ENCODE results near the gene GNAS-AS1.
A peak's percentile ranks its signal among the peaks of the same experiment; 100 is the strongest.

GNAS-AS1 gene

DNA sequence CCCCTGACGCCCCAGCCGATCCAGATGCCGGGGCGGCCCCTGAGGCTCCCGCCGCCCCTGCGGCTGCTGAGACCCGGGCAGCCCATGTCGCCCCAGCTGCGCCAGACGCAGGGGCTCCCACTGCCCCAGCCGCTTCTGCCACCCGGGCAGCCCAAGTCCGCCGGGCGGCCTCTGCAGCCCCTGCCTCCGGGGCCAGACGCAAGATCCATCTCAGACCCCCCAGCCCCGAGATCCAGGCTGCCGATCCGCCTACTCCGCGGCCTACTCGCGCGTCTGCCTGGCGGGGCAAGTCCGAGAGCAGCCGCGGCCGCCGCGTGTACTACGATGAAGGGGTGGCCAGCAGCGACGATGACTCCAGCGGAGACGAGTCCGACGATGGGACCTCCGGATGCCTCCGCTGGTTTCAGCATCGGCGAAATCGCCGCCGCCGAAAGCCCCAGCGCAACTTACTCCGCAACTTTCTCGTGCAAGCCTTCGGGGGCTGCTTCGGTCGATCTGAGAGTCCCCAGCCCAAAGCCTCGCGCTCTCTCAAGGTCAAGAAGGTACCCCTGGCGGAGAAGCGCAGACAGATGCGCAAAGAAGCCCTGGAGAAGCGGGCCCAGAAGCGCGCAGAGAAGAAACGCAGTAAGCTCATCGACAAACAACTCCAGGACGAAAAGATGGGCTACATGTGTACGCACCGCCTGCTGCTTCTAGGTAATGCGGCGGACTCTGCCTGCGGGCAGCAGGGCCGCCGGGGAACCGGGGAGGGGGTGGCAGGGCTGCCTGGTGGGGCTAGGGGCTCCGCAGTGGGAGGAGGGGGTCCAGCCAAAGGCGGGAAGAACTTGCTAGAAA, 4.2 kb upstream of the GNAS-AS1 start:
- DNase-seq = no peak

DNA sequence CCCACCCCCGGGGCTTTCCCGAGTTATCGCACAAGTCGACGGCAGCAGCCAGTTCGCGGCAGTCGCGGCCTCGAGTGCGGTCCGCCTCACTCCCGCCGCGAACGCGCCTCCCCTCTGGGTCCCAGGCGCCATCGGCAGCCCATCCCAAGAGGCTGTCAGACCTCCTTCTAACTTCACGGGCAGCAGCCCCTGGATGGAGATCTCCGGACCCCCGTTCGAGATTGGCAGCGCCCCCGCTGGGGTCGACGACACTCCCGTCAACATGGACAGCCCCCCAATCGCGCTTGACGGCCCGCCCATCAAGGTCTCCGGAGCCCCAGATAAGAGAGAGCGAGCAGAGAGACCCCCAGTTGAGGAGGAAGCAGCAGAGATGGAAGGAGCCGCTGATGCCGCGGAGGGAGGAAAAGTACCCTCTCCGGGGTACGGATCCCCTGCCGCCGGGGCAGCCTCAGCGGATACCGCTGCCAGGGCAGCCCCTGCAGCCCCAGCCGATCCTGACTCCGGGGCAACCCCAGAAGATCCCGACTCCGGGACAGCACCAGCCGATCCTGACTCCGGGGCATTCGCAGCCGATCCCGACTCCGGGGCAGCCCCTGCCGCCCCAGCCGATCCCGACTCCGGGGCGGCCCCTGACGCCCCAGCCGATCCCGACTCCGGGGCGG, 3.4 kb upstream of the GNAS-AS1 start:
- DNase-seq = no peak

DNA sequence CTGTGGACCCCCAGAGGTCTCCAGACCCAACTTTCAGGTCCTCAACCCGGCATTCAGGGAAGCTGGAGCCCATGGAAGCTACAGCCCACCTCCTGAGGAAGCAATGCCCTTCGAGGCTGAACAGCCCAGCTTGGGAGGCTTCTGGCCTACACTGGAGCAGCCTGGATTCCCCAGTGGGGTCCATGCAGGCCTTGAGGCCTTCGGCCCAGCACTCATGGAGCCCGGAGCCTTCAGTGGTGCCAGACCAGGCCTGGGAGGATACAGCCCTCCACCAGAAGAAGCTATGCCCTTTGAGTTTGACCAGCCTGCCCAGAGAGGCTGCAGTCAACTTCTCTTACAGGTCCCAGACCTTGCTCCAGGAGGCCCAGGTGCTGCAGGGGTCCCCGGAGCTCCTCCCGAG, 2.8 kb upstream of the GNAS-AS1 start:
- no peak for DNase-seq

DNA sequence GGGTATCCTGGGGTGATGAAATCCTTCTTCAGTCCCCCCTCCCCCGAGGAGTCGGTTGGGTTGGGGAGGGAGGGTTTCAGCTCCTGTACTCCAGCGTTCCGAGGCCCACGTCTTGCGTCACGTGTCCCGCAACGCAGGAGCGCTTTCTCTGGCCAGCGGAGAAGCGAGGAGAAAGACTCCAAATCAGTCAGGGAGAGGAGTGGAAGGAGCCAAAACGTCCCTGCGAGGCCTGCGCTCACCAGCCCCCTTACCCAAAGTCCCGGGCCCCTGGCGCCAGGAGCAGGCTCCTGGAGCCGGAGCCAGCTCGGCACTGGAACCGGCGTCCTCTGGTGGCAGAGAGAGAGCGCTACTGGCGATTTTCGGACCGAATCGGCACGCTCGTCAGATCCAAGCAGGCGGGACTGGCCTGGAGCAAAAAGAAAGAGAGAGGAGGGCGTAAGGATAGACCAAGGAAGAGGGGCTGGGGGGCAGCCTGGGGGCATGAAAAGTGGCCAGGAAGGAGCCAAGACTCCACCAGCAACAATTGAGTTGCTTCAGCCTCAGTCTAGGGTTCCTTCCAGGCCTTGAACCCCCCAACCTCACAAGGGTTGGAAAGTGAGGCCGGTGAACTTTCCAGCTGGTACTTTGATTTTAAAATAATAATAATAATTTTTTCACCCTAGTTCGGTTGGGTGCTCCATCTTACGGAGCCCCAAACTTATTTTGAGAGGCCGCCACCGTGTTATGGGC, 2.0 kb upstream of the GNAS-AS1 start, which contains the start of gene GNAS:
GNAS (plus strand) TSS at position 174 of the 729 bp plus-strand sequence.
- no peak for DNase-seq

DNA sequence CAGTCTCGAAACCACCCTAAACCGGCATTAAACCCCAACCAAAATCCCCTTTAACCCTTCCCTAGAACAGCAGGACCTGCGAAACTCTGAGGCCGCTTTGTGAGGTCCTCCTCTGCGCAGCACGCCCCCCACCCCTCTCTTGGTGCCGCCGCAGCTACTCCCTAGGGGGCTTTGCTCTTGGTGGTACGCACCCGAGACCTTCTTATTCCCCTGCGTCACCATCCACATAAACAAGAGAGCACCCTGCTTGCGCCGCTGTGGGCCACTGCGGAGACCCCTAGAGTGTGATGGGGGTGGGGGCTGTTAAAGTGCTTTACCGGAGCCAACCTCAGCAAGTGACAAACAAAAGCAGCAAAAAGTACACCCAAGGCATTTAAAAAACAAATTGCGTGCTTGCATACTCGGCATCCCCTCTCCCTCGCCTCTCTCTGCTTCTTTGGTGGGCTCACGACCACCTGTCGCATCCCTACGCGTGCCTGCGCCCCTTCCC, 1.3 kb upstream of the GNAS-AS1 start:
- DNase-seq = no peak

DNA sequence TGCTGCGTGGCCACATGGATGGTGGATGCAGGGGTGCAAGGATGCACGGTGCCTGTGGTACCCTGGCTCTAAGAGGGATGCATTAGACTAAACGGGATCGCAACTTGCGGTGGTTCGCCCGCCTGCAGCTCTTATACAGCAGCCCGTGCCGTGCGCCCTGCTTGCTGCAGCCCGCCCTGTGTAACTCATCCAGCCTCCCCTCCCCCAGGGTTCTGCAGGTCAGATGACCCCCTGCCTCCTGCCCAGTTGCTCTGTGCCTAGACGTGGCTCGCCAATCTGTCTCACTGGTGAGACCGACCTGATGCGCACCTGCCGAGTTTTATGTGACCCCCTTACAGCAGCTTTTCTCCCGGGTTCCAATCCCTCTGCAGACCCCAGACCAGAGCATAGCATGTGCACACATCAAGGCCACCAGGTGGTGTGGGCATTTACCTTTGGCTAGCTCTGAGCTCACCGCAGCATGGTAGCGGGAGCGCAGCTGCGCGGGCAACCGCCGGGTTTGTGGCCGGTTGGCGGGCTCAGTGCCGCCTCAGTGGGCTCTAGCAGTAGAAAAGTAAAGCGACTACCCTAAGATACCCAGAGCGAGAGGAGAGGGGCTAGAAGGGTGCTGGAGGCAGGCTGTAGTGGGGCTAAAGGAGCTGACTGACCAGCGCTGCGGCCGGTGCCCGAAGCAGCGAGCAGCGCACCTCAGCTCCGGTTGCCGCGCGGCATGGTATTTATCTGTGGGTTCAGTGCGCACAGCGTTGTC, 693 bp upstream of the GNAS-AS1 start:
- DNase-seq = no peak

DNA sequence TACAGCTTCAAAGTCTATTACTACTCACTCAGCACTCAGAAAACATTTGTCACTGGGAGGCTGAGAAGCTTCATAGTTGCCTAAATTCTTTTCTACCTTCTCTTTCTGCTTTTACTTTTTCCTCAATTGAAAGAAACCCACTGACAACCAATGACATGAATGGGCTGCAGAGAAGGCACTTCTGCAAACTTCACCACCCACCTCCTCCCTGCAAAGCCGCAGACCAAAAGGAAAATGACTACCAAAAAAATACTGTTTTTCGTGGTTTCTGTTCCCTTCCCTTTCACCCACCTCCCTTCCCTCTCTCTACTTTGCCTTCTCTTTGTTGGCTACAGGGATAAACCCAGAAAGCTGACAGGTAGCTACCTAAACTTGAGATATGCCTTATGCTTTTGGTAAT, 3.2 kb downstream of the GNAS-AS1 start:
- DNase-seq = peak; percentile 90

DNA sequence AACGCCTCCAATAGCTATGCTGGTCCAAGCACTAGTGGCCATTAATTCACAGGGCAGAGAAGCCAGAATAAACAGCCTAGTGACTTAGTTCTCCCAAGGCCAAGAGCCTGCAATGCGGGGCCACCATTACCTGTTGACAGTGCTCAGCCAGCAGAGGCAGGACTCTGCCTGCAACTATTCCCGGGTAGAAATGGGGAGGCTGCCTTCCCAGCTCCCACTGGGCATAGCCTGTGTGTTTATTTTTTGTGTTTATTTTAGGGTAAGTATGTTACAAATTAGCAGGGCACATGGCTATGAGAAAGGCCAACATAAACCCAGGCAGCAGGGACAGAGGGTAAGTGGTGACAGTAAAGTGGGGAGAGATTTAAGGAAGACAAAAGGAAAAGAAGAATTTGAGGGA, 5.0 kb downstream of the GNAS-AS1 start:
- no peak for DNase-seq

DNA sequence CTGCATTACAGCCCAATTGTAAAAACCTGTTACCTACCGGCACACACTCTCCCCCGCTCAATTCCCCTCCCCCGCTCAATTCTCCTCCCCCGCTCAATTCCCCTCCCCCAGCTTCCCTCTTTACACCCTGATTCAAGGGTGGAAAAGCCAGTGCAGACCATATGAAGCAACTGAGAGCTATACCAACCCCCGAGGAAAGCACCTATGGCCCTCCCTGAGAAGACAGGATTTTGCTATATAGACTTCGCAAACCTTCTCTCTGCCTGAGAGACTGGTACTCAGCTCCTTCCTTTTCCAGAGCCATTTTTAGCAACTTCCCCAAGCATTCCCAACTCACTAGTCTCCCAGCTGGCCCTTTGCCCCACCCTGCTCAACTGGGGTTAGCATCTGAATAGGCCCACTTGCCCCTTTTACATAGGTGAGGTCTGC, 7.6 kb downstream of the GNAS-AS1 start:
- no peak for DNase-seq

DNA sequence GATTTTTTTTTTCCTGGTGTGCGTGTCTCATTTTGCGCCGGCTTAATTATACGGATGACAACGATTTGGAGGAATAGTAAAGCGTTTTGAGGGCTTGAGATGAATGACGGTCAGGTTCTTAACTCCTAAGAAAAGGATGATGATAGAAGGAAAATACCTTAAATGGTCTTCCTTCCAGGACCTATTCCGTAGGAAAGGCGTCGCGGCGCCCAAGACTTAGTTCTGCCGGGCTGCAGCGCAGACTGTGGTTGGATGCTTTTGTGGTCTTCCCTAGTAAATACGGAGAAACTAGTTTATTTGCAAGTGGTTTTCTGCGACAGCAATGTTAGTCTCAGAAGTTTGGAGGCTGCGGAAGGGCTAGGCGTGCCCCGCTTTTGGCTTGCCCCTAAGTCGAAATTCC, 8.4 kb downstream of the GNAS-AS1 start:
- DNase-seq = no peak

DNA sequence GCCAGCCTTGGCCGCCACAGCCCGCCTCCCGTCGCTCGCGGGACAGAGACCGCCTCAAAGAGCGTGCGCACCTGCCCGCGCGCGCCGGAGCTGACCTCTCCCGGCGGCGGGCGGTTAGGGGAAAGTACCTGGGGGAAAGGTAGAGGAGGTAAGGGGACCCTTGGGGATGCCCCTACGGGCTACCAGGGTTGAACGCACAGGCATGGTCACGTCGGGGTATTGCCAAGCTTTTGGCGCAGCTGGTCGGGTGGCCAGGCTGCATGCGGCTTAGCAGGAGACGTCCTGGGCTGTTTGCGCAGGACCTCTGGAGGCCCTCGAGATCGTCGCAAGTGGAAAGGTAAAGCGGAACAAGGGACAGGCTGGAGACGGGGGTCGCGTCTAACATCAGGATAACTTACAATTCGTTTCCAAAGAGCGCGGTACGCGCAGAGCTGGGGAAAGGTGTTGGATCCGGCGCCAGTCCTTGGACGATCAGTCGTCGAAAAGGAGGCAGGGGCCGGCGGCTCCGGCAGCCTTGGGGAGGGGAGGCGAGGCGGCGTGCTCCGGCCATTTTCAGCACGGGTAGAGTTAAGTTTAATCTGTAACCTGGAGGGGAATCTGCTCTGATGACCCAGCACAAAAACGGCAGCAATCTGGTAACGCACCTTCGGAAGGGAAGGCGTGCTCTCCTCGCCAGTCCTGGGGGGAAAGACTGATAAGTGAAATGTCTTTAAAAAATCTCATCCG, 9.0 kb downstream of the GNAS-AS1 start:
- no peak for DNase-seq

DNA sequence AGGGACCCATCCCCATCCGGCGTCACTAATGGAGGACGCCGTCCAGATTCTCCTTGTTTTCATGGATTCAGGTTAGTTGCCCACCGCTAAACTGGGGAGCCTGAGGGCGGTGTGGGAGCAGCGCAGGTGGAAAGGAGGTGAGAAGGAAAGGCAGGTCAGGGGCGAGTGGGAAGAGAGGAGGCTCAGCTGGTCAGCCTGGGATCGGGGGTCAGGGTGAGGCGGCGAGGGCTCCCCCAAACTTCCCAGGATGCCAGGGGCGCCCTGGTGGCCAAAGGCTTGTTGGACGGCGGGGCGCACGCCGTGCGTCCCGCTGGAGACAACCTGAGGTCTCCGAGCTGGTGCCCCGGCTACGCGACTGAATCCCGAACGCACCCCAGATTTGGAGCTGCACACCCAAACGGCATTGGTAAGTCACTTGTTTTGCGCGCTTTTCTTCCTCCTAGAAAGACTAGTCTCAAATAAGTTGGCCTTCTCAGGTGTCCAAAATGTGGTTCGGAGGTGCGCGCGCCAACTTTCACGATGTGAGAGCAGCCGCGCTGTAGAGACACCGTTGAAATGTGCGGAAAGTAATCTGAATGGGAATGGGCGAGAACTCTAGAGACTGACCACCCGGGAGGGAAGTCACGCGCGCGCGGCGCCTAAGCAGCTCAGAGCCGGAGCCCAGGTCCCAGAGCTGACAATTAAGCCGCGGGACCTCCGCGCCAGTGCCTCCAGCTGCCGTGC, 9.7 kb downstream of the GNAS-AS1 start:
- no peak for DNase-seq

DNA sequence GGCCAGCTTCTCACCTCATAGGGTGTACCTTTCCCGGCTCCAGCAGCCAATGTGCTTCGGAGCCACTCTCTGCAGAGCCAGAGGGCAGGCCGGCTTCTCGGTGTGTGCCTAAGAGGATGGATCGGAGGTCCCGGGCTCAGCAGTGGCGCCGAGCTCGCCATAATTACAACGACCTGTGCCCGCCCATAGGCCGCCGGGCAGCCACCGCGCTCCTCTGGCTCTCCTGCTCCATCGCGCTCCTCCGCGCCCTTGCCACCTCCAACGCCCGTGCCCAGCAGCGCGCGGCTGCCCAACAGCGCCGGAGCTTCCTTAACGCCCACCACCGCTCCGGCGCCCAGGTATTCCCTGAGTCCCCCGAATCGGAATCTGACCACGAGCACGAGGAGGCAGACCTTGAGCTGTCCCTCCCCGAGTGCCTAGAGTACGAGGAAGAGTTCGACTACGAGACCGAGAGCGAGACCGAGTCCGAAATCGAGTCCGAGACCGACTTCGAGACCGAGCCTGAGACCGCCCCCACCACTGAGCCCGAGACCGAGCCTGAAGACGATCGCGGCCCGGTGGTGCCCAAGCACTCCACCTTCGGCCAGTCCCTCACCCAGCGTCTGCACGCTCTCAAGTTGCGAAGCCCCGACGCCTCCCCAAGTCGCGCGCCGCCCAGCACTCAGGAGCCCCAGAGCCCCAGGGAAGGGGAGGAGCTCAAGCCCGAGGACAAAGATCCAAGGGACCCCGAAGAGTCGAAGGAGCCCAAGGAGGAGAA, 10.5 kb downstream of the GNAS-AS1 start:
- no peak for DNase-seq

DNA sequence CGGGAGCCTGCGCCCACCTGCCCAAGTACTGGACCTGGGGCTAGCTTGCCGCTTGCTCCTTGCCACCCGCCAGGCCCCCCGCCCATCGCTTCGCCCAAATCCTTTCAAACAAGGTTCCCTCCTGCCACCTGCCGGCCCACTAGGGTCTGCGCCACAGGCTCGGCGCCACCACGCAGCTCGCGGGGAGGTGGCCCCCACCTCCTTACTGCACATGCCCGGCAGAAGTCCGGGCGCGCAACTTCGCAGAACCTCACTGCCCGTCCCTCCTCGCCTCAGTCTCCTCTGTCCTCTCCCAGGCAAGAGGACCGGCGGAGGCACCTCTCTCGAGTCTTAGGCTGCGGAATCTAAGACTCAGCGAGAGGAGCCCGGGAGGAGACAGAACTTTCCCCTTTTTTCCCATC, 11.2 kb downstream of the GNAS-AS1 start:
- no peak for DNase-seq

DNA sequence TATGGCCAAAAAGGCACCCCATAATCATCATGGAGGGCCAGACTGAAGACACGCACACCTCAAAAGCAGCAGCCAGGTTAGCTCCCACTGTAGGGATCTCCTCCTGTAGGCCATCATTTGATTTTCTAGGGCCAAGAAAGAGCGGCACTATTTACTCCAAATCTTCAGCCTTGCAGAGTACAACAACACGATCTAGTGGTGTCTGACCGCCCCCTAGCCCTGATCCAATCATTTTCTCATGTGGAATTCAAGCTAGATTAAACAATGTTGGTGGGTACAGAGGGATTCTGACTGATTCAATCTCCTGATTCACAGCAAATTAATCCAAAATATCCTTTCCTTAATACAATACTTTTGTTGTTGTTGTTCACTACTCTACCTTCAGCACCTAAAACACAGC, 12.5 kb downstream of the GNAS-AS1 start:
- DNase-seq = no peak

DNA sequence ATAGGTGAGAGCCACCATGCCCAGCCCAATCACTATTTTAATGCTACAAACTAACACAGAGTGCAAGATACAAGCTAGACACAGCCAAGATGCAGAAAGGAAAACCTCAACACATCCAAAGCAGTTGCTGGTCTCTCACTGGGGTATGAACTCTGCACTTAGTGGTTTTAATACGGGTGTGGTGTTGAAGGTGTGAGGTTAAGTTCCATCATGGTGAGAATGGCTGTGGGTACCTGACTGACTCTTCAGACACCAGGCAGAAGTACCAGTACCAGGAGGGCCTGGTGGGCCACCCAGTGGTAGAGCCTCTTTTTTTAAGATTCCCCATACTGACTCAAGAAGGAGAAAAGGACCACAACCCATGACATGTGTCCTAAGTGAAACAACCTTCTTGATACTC, 13.0 kb downstream of the GNAS-AS1 start:
- no peak for DNase-seq

DNA sequence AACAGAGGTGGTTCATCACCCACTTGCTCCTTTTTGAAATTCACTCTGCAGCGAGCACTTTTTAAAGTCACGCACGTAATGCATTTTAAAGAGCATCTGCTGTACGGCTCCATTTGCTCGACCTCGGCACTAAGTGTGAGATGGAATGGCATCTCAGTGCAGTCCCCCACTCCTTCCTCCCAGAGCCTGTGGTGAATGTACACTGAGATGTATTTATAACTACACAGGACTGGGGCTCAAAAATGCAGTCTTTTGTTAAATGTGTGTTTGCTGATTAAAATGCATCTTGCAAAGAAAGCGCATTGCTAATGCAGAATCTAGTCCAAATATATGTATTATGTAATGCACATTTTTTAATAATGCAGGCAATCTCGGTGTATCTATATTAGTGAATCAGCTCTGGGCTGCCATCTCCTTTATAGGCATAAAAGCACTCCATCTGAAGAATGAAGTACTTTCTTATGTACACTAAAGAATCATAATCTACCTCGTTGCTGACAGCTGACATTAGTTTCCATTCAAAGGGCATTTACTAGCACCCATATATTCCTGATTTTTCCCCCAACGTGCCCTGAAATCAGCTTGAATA, 14.0 kb downstream of the GNAS-AS1 start:
- no peak for DNase-seq

DNA sequence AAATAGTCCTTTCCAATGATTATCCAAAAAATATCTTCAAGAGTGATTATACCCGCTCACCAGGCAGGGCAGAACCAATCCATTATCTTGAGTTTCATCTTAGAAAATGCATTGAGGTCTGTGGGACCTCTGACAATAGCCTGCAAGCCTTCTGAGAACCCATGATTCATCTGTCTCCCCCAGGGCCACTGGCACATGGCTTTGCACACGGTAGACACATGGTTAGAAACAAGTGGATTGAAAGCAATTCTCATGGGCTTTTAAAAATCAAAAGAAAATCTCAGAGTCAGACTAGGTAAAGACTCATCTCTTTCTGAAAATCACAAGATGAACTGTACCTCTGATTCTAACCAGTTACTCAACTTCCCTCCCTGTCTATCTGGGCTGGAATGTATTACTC, 15.5 kb downstream of the GNAS-AS1 start:
- no peak for DNase-seq

DNA sequence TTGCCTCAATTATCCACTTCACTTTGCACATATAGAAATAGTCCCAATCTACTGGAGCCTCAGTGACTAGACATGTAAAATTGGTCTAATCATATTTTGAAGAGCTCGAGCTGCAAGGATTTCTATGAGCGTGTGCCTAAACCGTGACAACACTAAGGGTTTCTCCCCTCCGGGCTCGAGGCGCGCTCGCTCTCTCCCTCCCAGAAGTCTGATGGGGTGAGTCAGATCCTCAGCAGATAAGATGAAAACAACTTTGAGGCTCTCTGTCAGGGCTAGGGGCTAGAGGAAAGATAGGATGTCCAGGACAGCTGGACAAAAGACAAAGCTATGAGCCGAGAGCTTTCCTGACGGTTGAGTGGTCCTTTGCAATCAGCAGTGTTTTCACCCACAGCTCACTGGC, 16.8 kb downstream of the GNAS-AS1 start:
- DNase-seq = no peak

DNA sequence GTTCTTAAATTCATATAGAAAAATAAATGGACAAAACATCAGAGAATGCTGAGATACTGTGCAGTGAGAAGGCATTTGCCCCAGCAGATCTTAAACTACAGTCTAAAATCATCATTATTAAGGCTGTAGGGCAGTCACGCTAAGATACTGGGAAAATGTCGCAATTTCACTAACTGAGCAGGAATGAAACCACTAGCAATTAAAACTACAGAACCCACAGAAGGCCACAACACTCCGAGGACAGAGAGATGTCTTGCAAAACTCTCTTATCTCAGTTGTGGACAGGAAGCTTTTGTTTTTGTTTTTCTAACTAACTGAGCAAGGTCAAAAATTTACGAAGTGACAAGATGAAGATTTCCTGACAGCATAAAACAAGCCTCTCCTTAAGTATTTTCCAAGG, 18.2 kb downstream of the GNAS-AS1 start:
- DNase-seq = peak; percentile 89

All from MV-4-11 (cell line).